HUES48 (cell line): ENCODE data around the gene KRTAP9-7.

ENCODE experiments used
- H3K27ac ChIP-seq: one replicate; pipeline ENCODE4 v1.7.0; 2013; ENCODE audit warnings: low read depth, low read length, inconsistent platforms
- H3K27me3 ChIP-seq: 2 replicates; pipeline ENCODE4 v1.6.1; 2013; ENCODE audit warnings: mild to moderate bottlenecking, low read length; ENCODE audit not compliant: control insufficient read depth, insufficient read depth
- H3K36me3 ChIP-seq: 2 replicates; pipeline ENCODE4 v1.6.1; 2013; ENCODE audit warnings: low read length; ENCODE audit not compliant: control insufficient read depth, insufficient read depth
- H3K4me1 ChIP-seq: 2 replicates; pipeline ENCODE4 v1.6.1; 2013; ENCODE audit warnings: mild to moderate bottlenecking, low read length; ENCODE audit not compliant: control insufficient read depth, insufficient read depth
- H3K4me3 ChIP-seq: 2 replicates; pipeline ENCODE4 v1.5.1; 2013; ENCODE audit warnings: mild to moderate bottlenecking, low read depth, low read length
- H3K9ac ChIP-seq: 2 replicates; pipeline ENCODE4 v1.6.1; 2013; ENCODE audit warnings: mild to moderate bottlenecking, low read depth, low read length, moderate library complexity
- H3K9me3 ChIP-seq: 2 replicates; pipeline ENCODE4 v1.6.1; 2013; ENCODE audit warnings: low read length; ENCODE audit not compliant: control insufficient read depth, insufficient read depth

KRTAP9-7 gene

DNA sequence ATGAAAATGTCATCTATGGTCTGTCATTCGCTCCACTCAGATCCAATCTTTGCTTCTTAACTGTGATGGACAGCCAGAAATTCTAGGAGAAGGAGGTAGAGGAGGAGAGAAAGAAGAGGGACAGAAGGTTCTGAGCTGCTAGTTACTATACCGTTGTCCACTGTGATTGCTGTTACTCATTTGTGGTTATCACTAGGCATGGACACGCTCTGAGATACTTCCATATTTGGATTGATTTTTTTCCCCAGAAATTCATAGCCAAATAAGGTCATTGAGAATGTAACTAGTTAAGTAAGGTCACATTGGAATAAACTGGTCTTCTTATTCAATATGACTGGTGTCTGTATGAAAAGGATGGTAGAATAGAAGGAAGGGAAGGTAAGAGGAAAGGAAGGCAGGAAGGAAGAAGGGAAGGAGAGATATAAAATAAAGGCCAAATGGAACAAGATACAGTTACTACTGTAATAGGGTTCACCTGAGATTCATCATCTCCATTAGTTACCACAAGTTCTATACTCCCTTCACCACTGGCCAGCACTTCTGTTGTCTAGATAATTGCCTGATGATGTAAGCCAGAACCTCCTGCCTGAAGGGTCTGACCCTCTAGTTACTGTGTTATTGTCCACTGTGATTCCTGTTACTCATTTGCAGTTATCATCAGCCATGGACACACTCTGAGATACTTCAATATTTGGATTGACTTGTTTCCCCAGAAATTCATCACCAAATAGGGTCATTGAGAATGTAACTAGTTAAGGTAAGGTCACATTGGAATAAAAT is 2.9 kb downstream of the KRTAP9-7 start:
- no peaks in the 10 kb centered on the region for H3K36me3 ChIP-seq
- H3K9me3 ChIP-seq: no peaks in the 10 kb centered on the region
- no peaks in the 10 kb centered on the region for H3K4me1 ChIP-seq
- H3K9ac ChIP-seq: no peak overlapping the region
- H3K4me3 ChIP-seq: no peak overlapping the region
- no peak overlapping the region for H3K27ac ChIP-seq
- no peaks in the 10 kb centered on the region for H3K27me3 ChIP-seq

DNA sequence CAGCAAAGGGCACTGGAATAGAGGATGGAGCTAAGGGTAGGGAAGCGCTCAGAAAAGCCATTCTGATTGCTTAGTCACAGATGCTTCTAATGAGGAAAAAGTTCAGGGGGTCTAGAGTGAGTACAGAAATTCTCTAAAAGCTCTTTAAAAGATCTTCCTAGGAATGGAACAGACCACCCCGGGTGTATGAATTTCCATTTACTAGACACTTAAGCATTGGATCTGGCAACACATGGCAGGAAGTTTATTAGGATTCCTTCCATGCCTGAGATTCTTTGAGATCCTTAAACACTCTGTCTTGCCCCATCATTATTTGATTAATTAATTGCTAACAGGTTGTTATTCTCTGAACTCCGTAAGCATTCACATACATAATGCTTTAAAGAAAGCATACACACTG is 8.5 kb downstream of the KRTAP9-7 start:
- H3K36me3 ChIP-seq: no peaks in the 10 kb centered on the region
- H3K4me1 ChIP-seq: peaks cover 15% of the 10 kb centered on the region
- H3K27ac ChIP-seq: no peak overlapping the region
- no peaks in the 10 kb centered on the region for H3K9me3 ChIP-seq
- H3K4me3 ChIP-seq: no peak overlapping the region
- no peaks in the 10 kb centered on the region for H3K27me3 ChIP-seq
- no peak overlapping the region for H3K9ac ChIP-seq

DNA sequence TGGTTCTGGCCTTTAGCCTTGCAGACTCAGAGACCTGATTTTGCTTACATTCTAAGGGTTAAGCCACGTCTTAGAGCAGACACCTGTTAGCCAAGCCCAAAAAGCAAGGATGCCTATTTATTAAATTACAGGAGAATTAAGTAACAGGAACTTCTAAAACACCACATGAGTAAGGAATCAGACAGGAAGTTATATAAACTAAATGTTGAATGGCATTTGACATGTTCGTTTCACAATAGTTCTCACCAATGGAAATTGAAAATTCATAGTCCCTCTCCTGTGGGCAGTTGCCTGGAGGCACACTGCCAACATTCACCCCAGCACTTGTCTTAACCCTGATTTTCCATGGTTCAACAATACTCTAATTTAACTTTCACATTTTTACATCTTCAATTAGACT is 9.0 kb downstream of the KRTAP9-7 start:
- Histone ChIP-seq H3K27me3 (no peaks in the 10 kb centered on the region), H3K4me3 (no peak overlapping the region), H3K9ac (no peak overlapping the region), H3K36me3 (no peaks in the 10 kb centered on the region), H3K9me3 (no peaks in the 10 kb centered on the region), H3K27ac (no peak overlapping the region), H3K4me1 (peaks cover 15% of the 10 kb centered on the region)

DNA sequence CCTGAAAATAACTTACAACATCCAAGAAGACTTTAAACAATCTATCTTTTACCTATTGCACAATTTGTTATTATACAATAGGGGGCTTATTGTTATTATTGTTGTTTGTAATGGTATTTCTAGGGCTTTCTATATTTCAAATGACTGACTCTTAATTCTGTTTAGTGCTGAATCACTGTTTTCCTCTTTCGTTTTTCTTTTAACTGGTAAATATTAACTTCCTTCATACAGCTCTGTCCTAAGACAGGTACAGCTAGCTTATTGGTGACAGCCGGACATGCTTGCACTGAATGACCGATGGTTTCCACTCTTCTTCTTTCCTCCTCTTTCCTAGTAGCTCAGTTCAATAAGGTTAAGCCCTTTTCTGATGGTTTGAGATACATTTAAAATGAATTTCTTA is 11.6 kb downstream of the KRTAP9-7 start:
- Histone ChIP-seq H3K36me3 (no peaks in the 10 kb centered on the region), H3K4me3 (no peak overlapping the region), H3K9ac (no peak overlapping the region), H3K27ac (no peak overlapping the region), H3K27me3 (no peaks in the 10 kb centered on the region), H3K4me1 (peaks cover 15% of the 10 kb centered on the region), H3K9me3 (no peaks in the 10 kb centered on the region)

DNA sequence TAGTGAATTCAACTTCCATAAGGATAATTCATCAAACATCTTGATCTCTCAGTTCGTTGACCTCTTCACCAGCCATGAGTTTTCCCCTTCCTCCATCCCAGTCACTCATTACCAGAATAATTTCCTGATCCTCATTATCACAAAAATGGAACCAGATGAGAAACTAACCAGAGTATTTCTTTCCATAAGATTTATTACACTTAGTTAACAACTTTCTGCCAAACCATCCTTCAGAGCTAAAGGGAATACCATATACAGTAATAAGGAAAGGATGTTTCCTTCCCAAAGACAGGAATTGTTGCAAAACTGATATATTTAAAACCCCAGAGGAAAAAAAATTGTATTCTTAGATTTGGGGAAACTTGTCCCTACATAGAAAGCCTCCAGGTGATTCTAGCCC is 18.5 kb downstream of the KRTAP9-7 start:
- no peaks in the 10 kb centered on the region for H3K36me3 ChIP-seq
- H3K4me1 ChIP-seq: no peaks in the 10 kb centered on the region
- H3K9ac ChIP-seq: no peak overlapping the region
- no peak overlapping the region for H3K4me3 ChIP-seq
- no peak overlapping the region for H3K27ac ChIP-seq
- H3K27me3 ChIP-seq: no peaks in the 10 kb centered on the region
- no peaks in the 10 kb centered on the region for H3K9me3 ChIP-seq

DNA sequence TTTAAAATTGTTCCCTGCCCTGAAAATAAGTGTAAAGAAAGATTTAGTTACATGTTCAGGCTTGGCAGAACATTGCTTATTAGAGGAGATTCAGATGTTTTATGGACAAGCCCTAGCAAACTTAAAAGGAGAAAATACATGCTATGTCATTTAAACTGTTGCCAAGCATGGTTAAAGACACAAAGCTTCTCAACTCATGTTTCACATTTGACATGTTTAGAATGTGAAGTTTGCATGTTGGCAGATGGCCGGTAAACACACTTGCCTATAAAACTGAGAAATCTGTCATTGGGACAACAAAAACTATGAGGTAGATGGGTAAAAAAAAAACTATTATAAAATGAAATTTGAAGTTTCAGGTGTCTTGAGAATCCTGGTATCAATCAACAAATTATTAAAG is 21.3 kb downstream of the KRTAP9-7 start:
- Histone ChIP-seq H3K9me3 (no peaks in the 10 kb centered on the region), H3K9ac (no peak overlapping the region), H3K36me3 (no peaks in the 10 kb centered on the region), H3K27ac (no peak overlapping the region), H3K4me3 (no peak overlapping the region), H3K27me3 (no peaks in the 10 kb centered on the region), H3K4me1 (no peaks in the 10 kb centered on the region)

DNA sequence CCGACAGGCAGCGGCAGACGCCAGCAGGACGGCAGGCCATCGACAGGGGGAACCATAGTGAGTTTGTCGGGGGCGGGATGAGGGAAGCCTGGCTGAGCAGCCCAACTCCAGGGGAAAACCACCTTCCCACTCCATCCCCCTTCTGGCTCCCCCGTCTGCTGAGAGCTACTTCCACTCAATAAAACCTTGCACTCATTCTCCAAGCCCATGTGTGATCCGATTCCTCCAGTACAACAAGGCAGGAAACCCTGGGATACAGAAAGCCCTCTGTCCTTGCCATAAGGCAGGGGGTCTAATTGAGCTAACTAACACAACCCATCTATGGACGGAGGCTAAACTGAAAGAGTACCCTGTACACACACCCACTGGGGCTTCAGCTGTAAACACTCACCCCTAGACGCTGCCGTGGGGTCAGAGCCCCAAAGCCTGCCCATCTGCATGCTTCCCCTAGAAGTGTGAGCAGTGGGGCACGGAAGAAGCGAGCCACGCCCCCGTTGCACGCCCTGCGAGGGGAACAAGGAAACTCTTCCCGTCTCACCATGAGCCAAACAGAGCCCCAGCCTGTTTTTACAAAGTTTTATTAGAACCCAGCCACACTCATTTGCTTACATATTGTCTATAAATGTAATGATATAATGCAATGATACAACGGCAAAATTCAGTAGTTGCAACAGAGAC is 23.1 kb downstream of the KRTAP9-7 start:
- Histone ChIP-seq H3K27ac (no peak overlapping the region), H3K4me3 (no peak overlapping the region), H3K4me1 (no peaks in the 10 kb centered on the region)

DNA sequence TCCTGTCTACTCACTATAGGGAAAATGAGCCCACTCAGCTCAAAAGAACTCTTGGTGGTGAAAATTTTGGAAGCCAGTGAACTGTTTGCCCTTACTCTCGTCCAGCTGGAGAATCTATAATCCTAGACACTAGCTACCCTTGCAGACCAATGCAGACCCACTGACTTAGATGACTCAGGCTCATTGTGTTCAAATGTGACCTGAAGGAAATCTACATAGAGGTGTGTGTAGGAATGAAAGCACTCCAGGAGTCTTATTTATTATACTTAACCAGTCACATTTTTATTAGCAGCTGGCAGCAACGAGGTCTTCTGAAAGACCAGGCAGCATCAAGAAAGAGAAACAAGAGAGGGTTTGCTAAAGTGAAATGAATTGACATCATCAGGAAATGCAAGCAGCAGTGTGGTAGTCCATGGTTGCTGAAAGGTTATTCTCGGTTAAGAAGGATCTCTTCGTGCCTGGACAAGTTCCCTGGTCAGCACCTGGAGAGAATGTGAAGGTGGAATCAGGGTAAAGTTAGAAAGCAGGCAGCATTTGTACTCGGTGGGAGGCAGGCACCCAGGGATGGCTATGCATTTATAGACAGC is 25.8 kb downstream of the KRTAP9-7 start:
- Histone ChIP-seq H3K27me3 (no peaks in the 10 kb centered on the region), H3K4me1 (no peaks in the 10 kb centered on the region), H3K9me3 (no peaks in the 10 kb centered on the region), H3K27ac (no peak overlapping the region), H3K9ac (no peak overlapping the region), H3K36me3 (no peaks in the 10 kb centered on the region), H3K4me3 (no peak overlapping the region)

More for the DNA sequence above, 23.1 kb downstream of the KRTAP9-7 start:
- H3K36me3 ChIP-seq: no peaks in the 10 kb centered on the region
- no peaks in the 10 kb centered on the region for H3K9me3 ChIP-seq
- H3K27me3 ChIP-seq: no peaks in the 10 kb centered on the region
- no peak overlapping the region for H3K9ac ChIP-seq

DNA sequence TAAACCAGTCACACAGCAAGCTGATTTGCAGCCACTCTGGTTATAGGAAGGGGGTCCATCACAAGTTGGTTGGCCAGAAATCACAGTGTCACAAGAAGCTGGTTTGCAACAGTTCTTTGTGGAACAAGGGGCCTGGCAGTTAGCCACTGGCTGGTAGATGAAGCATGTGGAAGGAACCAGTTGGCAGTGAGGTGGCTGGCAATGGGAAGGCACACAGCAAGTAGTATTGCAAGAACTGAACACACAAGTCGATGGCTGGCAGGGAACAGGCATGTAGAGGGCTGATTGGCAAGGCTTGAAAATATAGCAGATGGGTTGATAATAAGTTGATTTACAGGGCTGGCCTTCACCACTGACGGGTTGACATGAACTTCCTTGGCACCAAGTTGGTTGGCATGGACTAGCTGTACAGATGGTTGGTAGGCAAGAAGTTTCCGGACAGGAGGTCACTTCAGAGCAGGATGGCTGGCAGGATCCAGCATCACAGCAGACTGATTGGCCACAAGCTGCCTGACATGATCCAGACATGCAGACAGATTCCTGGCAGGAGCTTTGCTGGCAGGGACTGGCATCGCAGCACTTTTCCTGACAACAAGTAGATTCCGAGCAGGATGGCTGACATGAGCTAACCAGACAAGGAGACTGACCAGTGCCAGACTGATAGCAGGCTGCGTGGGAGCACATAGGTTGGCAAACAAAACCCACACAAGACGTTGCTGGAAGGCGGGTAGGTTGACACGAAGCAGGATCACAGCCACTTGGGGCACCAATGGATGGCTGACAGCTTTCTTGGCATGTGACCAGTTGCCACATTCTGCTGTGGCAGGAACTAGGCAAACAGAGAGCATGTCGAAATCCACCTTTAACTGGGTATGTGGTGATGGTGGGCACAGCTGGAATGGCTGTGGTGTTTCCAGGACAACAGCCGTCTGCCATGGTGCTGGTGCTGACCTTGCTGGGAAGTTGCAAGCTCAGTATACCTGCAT is 26.7 kb downstream of the KRTAP9-7 start, which contains the start of gene KRTAP29-1:
Gene KRTAP29-1, minus strand, starts transcription at position 936 of the 986 bp plus-strand sequence. Its CDS starts 0 bp downstream, at position 936.
- Histone ChIP-seq H3K27ac (no peak within 1 kb of the TSS), H3K9me3 (no peaks in the 10 kb centered on the region), H3K4me1 (no peaks in the 10 kb centered on the region), H3K9ac (no peak within 1 kb of the TSS), H3K4me3 (no peak within 1 kb of the TSS), H3K36me3 (no peaks in the 10 kb centered on the region), H3K27me3 (no peaks in the 10 kb centered on the region)

DNA sequence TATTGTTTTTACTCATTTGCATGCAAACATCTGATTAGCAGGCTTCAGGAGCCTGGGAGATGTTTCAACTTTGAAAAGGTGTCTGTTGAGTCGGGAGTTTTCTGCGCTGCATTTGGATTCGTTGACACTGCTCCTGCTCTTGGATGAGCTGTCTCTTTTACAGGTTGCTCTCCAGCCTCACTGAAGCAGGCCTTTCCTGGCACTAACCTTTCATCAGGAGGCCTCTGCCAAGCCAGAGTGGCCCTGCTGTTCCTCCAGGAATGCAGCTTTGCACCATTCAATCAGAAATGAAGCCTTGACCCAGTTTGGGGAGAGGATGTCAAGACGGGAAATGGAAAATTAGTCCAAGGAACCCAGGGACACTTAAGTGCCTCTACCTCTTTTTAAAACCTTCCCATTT is 27.5 kb downstream of the KRTAP9-7 start:
- H3K36me3 ChIP-seq: no peaks in the 10 kb centered on the region
- no peaks in the 10 kb centered on the region for H3K4me1 ChIP-seq
- no peaks in the 10 kb centered on the region for H3K9me3 ChIP-seq
- H3K27ac ChIP-seq: no peak overlapping the region
- H3K27me3 ChIP-seq: no peaks in the 10 kb centered on the region
- H3K4me3 ChIP-seq: no peak overlapping the region
- no peak overlapping the region for H3K9ac ChIP-seq
